HG02870 (cell line): ENCODE results near the gene TFPI.

ENCODE experiments used
- ATAC-seq: cut with Tn5 transposase; IDR thresholded peaks from one replicate; pipeline ENCODE4 v1.9.1; 2021; ENCODE audit warnings: mild to moderate bottlenecking, moderate library complexity; ENCODE audit not compliant: unreplicated experiment

TFPI gene

GRCh38 chr2:187506416-187506815 lies 47.8 kb downstream of the TFPI start:
- no peak for ATAC-seq

GRCh38 chr2:187505065-187505672 lies 49.1 kb downstream of the TFPI start:
- no peak for ATAC-seq

GRCh38 chr2:187504312-187504921 lies 49.8 kb downstream of the TFPI start:
- ATAC-seq, result no peak

GRCh38 chr2:187503700-187504099 lies 50.5 kb downstream of the TFPI start:
- no peak for ATAC-seq

GRCh38 chr2:187502467-187502866 lies 51.8 kb downstream of the TFPI start:
- ATAC-seq, result no peak

- no peak for ATAC-seq
Measured at GRCh38 chr2:187500585-187501359, 53.5 kb downstream of the TFPI start.

GRCh38 chr2:187499941-187500532 lies 54.2 kb downstream of the TFPI start:
- ATAC-seq, result peak; percentile 98

GRCh38 chr2:187497858-187498463 lies 56.3 kb downstream of the TFPI start:
- no peak for ATAC-seq

- no peak for ATAC-seq
Measured at GRCh38 chr2:187497140-187497539, 57.1 kb downstream of the TFPI start.

GRCh38 chr2:187495324-187495723 lies 58.9 kb downstream of the TFPI start:
- no peak for ATAC-seq

- no peak for ATAC-seq
Measured at GRCh38 chr2:187493877-187494568, 60.2 kb downstream of the TFPI start.

GRCh38 chr2:187493180-187493579 lies 61.1 kb downstream of the TFPI start:
- no peak for ATAC-seq

- no peak for ATAC-seq
Measured at GRCh38 chr2:187486241-187486640, 68.0 kb downstream of the TFPI start.

GRCh38 chr2:187485523-187485922 lies 68.7 kb downstream of the TFPI start:
- no peak for ATAC-seq

- ATAC-seq, result no peak
Measured at GRCh38 chr2:187483537-187483936, 70.7 kb downstream of the TFPI start.

- ATAC-seq, result peak; percentile 90
Measured at GRCh38 chr2:187482796-187483195, 71.4 kb downstream of the TFPI start.

- ATAC-seq, result no peak
Measured at GRCh38 chr2:187481543-187481942, 72.7 kb downstream of the TFPI start.

- no peak for ATAC-seq
Measured at GRCh38 chr2:187478719-187479118, 75.5 kb downstream of the TFPI start.

- ATAC-seq, result no peak
Measured at GRCh38 chr2:187477051-187477450, 77.2 kb downstream of the TFPI start.

GRCh38 chr2:187475499-187476248 lies 78.6 kb downstream of the TFPI start:
- peak; percentile 95 for ATAC-seq
